ENCODE results near the gene VAC14. TPM values are rescaled to one million over a fixed set of nuclear protein-coding genes. Genes with fewer than 3 reads are reported as not detected.

Gene VAC14
- total RNA-seq, 1 experiment from 2014 or later = 65.5 TPM

GRCh38 chr16:70784692-70785555 is 16.0 kb downstream of the VAC14 start:
- Histone ChIP-seq H2AFZ (ENCODE audit: low read length) (no peak overlapping the region), H3K4me2 (ENCODE audit: low read length) (no peak overlapping the region), H3K9ac (ENCODE audit: low read length) (no peak overlapping the region), H3K79me2 (ENCODE audit: low read length) (no peaks in the 10 kb centered on the region), H3K4me3 (ENCODE audit: low read length) (no peak overlapping the region), H3K27me3 (ENCODE audit: low read length) (no peaks in the 10 kb centered on the region), H3K36me3 (ENCODE audit: low read depth, low read length) (peaks cover 20% of the 10 kb centered on the region), H3K27ac (ENCODE audit: low read length) (no peak overlapping the region), H3K9me2 (replicated peaks; ENCODE audit: low read length) (no peaks in the 10 kb centered on the region), H3K9me3 (ENCODE audit: low read length) (no peaks in the 10 kb centered on the region), H4K20me1 (ENCODE audit: low read length) (no peaks in the 10 kb centered on the region), H3K4me1 (ENCODE audit: insufficient read depth, low read length) (no peaks in the 10 kb centered on the region), H3F3A (ENCODE audit: low read length, unreplicated experiment) (no peaks in the 10 kb centered on the region)
- intact Hi-C loops (cut with micrococcal nuclease) = no loop called here
- ChIA-PET CTCF (no interaction called here), POLR2A (ENCODE audit: unreplicated experiment) (no interaction called here)
- BruUV-seq (replicated peaks) = no TSS peak
- ATAC-seq (no peak), DNase-seq (no peak)
- TF ChIP-seq CTCF (conservative IDR thresholded peaks at IDR 0.05; ENCODE audit: low read depth, low read length) (no peak), EZH2 (IDR thresholded peaks at IDR 0.05; ENCODE audit: low read length, unreplicated experiment) (no peak)

- H3K27ac ChIP-seq (ENCODE audit: low read length) = no peak overlapping the region
- intact Hi-C loops (cut with micrococcal nuclease) = no loop called here
- DNase-seq (no peak), ATAC-seq (no peak)
- CTCF ChIA-PET = no interaction called here
- H3K9me2 ChIP-seq (replicated peaks; ENCODE audit: low read length) = no peaks in the 10 kb centered on the region
- BruUV-seq (replicated peaks) = no TSS peak
- H3K27me3 ChIP-seq (ENCODE audit: low read length) = no peaks in the 10 kb centered on the region
- no peaks in the 10 kb centered on the region for H3K4me1 ChIP-seq (ENCODE audit: insufficient read depth, low read length)
- POLR2A ChIA-PET (ENCODE audit: unreplicated experiment) = no interaction called here
- H4K20me1 ChIP-seq (ENCODE audit: low read length) = no peaks in the 10 kb centered on the region
- TF ChIP-seq EZH2phosphoT487 (IDR thresholded peaks at IDR 0.05; ENCODE audit: borderline replicate concordance, low read length) = no peak
- TF ChIP-seq EZH2 (IDR thresholded peaks at IDR 0.05; ENCODE audit: low read length, unreplicated experiment) = no peak
- no peak for TF ChIP-seq CTCF (conservative IDR thresholded peaks at IDR 0.05; ENCODE audit: low read depth, low read length)
- H3K36me3 ChIP-seq (ENCODE audit: low read depth, low read length) = peaks cover 20% of the 10 kb centered on the region
- no peaks in the 10 kb centered on the region for H3K79me2 ChIP-seq (ENCODE audit: low read length)
- H3K4me2 ChIP-seq (ENCODE audit: low read length) = no peak overlapping the region
- H3K4me3 ChIP-seq (ENCODE audit: low read length) = no peak overlapping the region
- H3K9ac ChIP-seq (ENCODE audit: low read length) = no peak overlapping the region
- no peaks in the 10 kb centered on the region for H3F3A ChIP-seq (ENCODE audit: low read length, unreplicated experiment)
- H3K9me3 ChIP-seq (ENCODE audit: low read length) = no peaks in the 10 kb centered on the region
- no peak overlapping the region for H2AFZ ChIP-seq (ENCODE audit: low read length)
These were observed 18.7 kb downstream of the VAC14 start for GRCh38 chr16:70782237-70782636.

- H3F3A ChIP-seq (ENCODE audit: low read length, unreplicated experiment) = no peaks in the 10 kb centered on the region
- BruUV-seq (replicated peaks) = no TSS peak
- CTCF ChIA-PET = no interaction called here
- TF ChIP-seq CTCF (conservative IDR thresholded peaks at IDR 0.05; ENCODE audit: low read depth, low read length) = no peak
- no peak for TF ChIP-seq EZH2 (IDR thresholded peaks at IDR 0.05; ENCODE audit: low read length, unreplicated experiment)
- no peak for TF ChIP-seq EZH2phosphoT487 (IDR thresholded peaks at IDR 0.05; ENCODE audit: borderline replicate concordance, low read length)
- POLR2A ChIA-PET (ENCODE audit: unreplicated experiment) = no interaction called here
- H3K4me1 ChIP-seq (ENCODE audit: insufficient read depth, low read length) = no peaks in the 10 kb centered on the region
- no peak overlapping the region for H2AFZ ChIP-seq (ENCODE audit: low read length)
- H3K79me2 ChIP-seq (ENCODE audit: low read length) = no peaks in the 10 kb centered on the region
- no peak overlapping the region for H3K27ac ChIP-seq (ENCODE audit: low read length)
- H3K27me3 ChIP-seq (ENCODE audit: low read length) = no peaks in the 10 kb centered on the region
- H3K9me2 ChIP-seq (replicated peaks; ENCODE audit: low read length) = no peaks in the 10 kb centered on the region
- intact Hi-C loops (cut with micrococcal nuclease) = no loop called here
- ATAC-seq (no peak), DNase-seq (no peak)
- H3K9ac ChIP-seq (ENCODE audit: low read length) = no peak overlapping the region
- no peaks in the 10 kb centered on the region for H3K9me3 ChIP-seq (ENCODE audit: low read length)
- H4K20me1 ChIP-seq (ENCODE audit: low read length) = no peaks in the 10 kb centered on the region
- H3K36me3 ChIP-seq (ENCODE audit: low read depth, low read length) = peaks cover 20% of the 10 kb centered on the region
- H3K4me3 ChIP-seq (ENCODE audit: low read length) = no peak overlapping the region
- H3K4me2 ChIP-seq (ENCODE audit: low read length) = no peak overlapping the region
These were observed 19.2 kb downstream of the VAC14 start for GRCh38 chr16:70781800-70782199.
